ENCODE results near the gene GPR137. TPM values are rescaled to one million over a fixed set of nuclear protein-coding genes. Genes with fewer than 3 reads are reported as not detected.
A peak's percentile ranks its signal among the peaks of the same experiment; 100 is the strongest.

Gene GPR137
- total RNA-seq, 2 donors from 2014 or later = 40.6 to 41.4 TPM

- H3K4me3 Mint-ChIP-seq = peak overlapping the region; percentile 80
- peaks cover 14% of the 10 kb centered on the region for H3K4me1 Mint-ChIP-seq
- H3K9me3 Mint-ChIP-seq = no peaks in the 10 kb centered on the region
- peak overlapping the region; percentile 75 for H3K27ac Mint-ChIP-seq
- no peaks in the 10 kb centered on the region for H3K27me3 Mint-ChIP-seq
- ATAC-seq (replicated peaks) = no peak
- peaks cover 33% of the 10 kb centered on the region for H3K36me3 Mint-ChIP-seq (ENCODE audit: low read depth)
Observed at GRCh38 chr11:64283092-64283491, 2.6 kb upstream of the GPR137 start.

- Mint-ChIP-seq H3K9me3 (no peaks in the 10 kb centered on the region), H3K4me3 (peak within 1 kb of the TSS; percentile 80), H3K27me3 (no peaks in the 10 kb centered on the region), H3K4me1 (peaks cover 10% of the 10 kb centered on the region), H3K27ac (peak within 1 kb of the TSS; percentile 75), H3K36me3 (ENCODE audit: low read depth) (peaks cover 26% of the 10 kb centered on the region)
- peak; percentile 94 for ATAC-seq (replicated peaks)
Observed at GRCh38 chr11:64284048-64284961, 1.3 kb upstream of the GPR137 start, which contains the start of gene BAD. BAD (minus strand) TSS chr11:64284665; CDS start chr11:64284368, 297 bp downstream.

- peaks cover 9% of the 10 kb centered on the region for H3K4me1 Mint-ChIP-seq
- H3K4me3 Mint-ChIP-seq = peak overlapping the region; percentile 80
- peaks cover 4% of the 10 kb centered on the region for H3K27me3 Mint-ChIP-seq
- H3K27ac Mint-ChIP-seq = peak overlapping the region; percentile 90
- no peaks in the 10 kb centered on the region for H3K9me3 Mint-ChIP-seq
- peaks cover 23% of the 10 kb centered on the region for H3K36me3 Mint-ChIP-seq (ENCODE audit: low read depth)
- ATAC-seq (replicated peaks) = no peak
Observed at GRCh38 chr11:64285885-64286800, 495 bp downstream of the GPR137 start.

GRCh38 chr11:64286801-64287159, 1.1 kb downstream of the GPR137 start:
- H3K27me3 Mint-ChIP-seq = peaks cover 4% of the 10 kb centered on the region
- H3K4me1 Mint-ChIP-seq = peaks cover 5% of the 10 kb centered on the region
- ATAC-seq (replicated peaks) = no peak
- peak overlapping the region; percentile 90 for H3K27ac Mint-ChIP-seq
- peak overlapping the region; percentile 80 for H3K4me3 Mint-ChIP-seq
- H3K36me3 Mint-ChIP-seq (ENCODE audit: low read depth) = peaks cover 16% of the 10 kb centered on the region
- no peaks in the 10 kb centered on the region for H3K9me3 Mint-ChIP-seq

- no peak overlapping the region for H3K27ac Mint-ChIP-seq
- peaks cover 5% of the 10 kb centered on the region for H3K4me1 Mint-ChIP-seq
- peaks cover 4% of the 10 kb centered on the region for H3K27me3 Mint-ChIP-seq
- H3K9me3 Mint-ChIP-seq = no peaks in the 10 kb centered on the region
- no peak for ATAC-seq (replicated peaks)
- no peak overlapping the region for H3K4me3 Mint-ChIP-seq
- peaks cover 9% of the 10 kb centered on the region for H3K36me3 Mint-ChIP-seq (ENCODE audit: low read depth)
Observed at GRCh38 chr11:64287676-64288352, 2.2 kb downstream of the GPR137 start.

DNA sequence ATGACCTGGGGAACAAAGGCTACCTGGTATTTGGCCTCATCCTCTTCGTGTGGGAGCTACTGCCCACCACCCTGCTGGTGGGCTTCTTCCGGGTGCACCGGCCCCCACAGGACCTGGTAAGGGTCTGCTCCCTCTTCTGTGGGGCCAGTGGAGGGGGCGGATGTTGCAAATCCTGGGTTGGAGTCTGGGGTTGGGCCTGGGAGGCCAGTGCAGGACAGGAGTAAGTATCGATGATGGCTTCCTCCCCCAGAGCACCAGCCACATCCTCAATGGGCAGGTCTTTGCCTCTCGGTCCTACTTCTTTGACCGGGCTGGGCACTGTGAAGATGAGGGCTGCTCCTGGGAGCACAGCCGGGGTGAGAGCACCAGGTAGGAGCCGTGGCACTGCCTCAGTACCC, 2.7 kb downstream of the GPR137 start:
- no peak overlapping the region for H3K4me3 Mint-ChIP-seq
- no peak overlapping the region for H3K27ac Mint-ChIP-seq
- no peak for ATAC-seq (replicated peaks)
- H3K9me3 Mint-ChIP-seq = no peaks in the 10 kb centered on the region
- peaks cover 6% of the 10 kb centered on the region for H3K36me3 Mint-ChIP-seq (ENCODE audit: low read depth)
- peaks cover 5% of the 10 kb centered on the region for H3K4me1 Mint-ChIP-seq
- peaks cover 4% of the 10 kb centered on the region for H3K27me3 Mint-ChIP-seq

DNA sequence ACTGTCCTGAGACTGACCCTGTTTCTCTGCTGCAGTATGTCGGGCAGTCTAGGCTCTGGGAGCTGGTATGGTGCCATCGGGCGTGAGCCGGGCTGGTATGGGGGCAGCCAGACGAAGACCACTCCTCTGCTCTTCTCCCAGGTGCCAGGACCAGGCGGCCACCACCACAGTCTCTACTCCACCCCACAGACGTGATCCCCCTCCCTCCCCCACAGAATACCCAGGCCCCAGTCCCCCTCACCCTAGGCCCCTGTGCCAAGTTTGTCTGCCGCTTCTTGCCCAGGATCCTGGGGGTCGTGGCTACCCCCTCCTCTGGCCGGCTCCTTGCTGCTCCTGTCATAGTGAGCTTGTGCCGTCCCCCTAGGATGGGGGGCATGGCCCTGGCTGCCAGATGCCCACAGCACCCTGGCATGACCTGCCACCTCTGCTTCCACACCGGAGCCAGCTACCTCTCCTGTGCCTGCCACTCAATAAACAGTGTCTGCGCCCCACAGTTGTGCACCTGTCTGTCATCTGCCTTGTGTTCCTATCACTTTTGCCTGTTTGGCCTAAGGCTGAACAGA, 3.4 kb downstream of the GPR137 start:
- Mint-ChIP-seq H3K27ac (no peak overlapping the region), H3K4me3 (no peak overlapping the region), H3K36me3 (ENCODE audit: low read depth) (peaks cover 6% of the 10 kb centered on the region), H3K4me1 (peaks cover 5% of the 10 kb centered on the region), H3K9me3 (no peaks in the 10 kb centered on the region), H3K27me3 (peaks cover 4% of the 10 kb centered on the region)
- no peak for ATAC-seq (replicated peaks)

- H3K36me3 Mint-ChIP-seq (ENCODE audit: low read depth) = peaks cover 6% of the 10 kb centered on the region
- H3K4me3 Mint-ChIP-seq = peak overlapping the region; percentile 60
- no peaks in the 10 kb centered on the region for H3K9me3 Mint-ChIP-seq
- ATAC-seq (replicated peaks) = no peak
- H3K27ac Mint-ChIP-seq = no peak overlapping the region
- H3K27me3 Mint-ChIP-seq = peaks cover 16% of the 10 kb centered on the region
- peaks cover 5% of the 10 kb centered on the region for H3K4me1 Mint-ChIP-seq
Observed at GRCh38 chr11:64290352-64291261, 5.0 kb downstream of the GPR137 start.

DNA sequence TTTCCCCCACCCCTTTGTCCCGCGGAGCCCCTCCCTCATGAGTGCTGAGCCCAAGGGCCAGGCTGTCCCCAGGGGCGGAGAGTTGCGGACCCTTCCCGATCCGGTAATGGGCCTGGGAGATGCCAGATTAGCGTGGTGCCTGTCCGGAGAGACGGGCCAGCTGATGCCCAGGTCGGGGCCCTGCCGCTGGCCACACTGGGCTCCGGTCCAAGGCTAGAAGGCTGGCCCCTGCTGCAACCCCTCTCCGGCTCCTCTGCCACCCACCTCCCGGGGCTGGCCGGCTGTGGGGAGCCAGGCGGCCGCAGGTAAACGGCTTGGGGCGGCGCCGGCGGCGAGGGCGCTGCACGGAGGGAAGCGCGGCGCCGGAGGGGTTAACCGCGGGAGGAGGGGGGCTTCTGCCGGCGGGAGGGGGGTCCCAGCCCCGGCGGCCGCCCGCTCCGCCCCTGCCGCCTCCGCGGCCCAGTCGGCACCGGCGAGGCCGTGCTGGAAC, 5.7 kb downstream of the GPR137 start, which contains the start of gene KCNK4:
Gene KCNK4, plus strand, starts transcription at position 41 of the 490 bp plus-strand sequence. CDS start 1,717 bp downstream, outside the sequence.
- Mint-ChIP-seq H3K27me3 (peaks cover 22% of the 10 kb centered on the region), H3K4me1 (peaks cover 5% of the 10 kb centered on the region), H3K4me3 (peak within 1 kb of the TSS; percentile 60), H3K9me3 (no peaks in the 10 kb centered on the region), H3K27ac (no peak within 1 kb of the TSS), H3K36me3 (ENCODE audit: low read depth) (peaks cover 6% of the 10 kb centered on the region)
- no peak for ATAC-seq (replicated peaks)

- H3K4me1 Mint-ChIP-seq = no peaks in the 10 kb centered on the region
- peak; percentile 40 for ATAC-seq (replicated peaks)
- no peak overlapping the region for H3K27ac Mint-ChIP-seq
- peak overlapping the region; percentile 29 for H3K4me3 Mint-ChIP-seq
- no peaks in the 10 kb centered on the region for H3K9me3 Mint-ChIP-seq
- H3K36me3 Mint-ChIP-seq (ENCODE audit: low read depth) = peaks cover 6% of the 10 kb centered on the region
- H3K27me3 Mint-ChIP-seq = peaks cover 26% of the 10 kb centered on the region
Observed at GRCh38 chr11:64291752-64292459, 6.3 kb downstream of the GPR137 start.

DNA sequence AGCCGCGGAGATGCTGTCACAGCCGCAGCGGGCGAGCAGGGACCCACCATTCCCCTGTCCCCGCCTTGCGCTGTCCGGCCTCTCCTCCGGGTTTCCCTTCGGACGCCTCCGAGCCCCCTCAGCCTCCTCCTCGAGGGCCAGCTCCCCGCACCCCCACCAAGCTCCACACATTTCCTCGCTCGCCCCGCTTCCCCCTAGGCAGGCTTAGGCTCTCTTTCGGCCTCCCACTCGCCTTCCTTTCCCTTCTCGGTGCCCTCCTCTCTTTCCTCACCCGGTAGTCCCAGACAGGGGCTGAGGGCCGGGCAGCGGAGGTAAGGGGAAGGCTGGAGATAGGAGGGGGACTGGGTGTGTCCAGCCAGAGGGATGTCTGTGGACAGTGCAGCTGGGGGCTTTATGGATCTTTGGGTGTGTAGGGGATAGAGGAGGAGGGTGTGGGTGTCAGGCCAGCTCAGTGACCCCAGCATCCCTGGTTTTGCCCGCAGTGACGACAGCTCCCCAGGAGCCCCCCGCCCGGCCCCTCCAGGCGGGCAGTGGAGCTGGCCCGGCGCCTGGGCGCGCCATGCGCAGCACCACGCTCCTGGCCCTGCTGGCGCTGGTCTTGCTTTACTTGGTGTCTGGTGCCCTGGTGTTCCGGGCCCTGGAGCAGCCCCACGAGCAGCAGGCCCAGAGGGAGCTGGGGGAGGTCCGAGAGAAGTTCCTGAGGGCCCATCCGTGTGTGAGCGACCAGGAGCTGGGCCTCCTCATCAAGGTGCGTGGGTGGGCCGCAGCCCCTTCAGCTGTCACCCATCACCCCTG, 7.0 kb downstream of the GPR137 start:
- Mint-ChIP-seq H3K36me3 (ENCODE audit: low read depth) (peaks cover 6% of the 10 kb centered on the region), H3K27me3 (peaks cover 33% of the 10 kb centered on the region), H3K27ac (no peak overlapping the region), H3K4me1 (no peaks in the 10 kb centered on the region), H3K4me3 (peak overlapping the region; percentile 29), H3K9me3 (no peaks in the 10 kb centered on the region)
- ATAC-seq (replicated peaks) = peak; percentile 14

DNA sequence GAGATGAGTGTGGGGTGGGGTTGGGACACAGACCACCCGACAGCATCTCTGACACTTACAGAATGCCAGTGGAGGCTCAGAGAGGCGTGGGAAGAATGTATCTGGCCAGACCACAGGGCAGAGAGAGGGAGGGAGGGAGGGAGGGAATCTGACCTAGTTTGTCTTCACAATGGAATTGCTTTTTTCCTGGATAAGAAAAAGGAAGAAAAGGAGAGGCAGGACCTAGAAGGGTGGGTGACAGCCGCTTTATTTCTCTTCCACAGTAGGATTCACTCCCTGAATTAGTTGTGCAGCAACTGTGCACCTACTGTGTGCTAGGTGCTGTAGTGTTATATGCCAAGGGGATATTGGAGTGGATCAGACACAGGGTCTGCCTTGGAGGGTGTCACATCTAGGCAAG, 9.1 kb downstream of the GPR137 start:
- Mint-ChIP-seq H3K36me3 (ENCODE audit: low read depth) (peaks cover 6% of the 10 kb centered on the region), H3K4me3 (no peak overlapping the region), H3K4me1 (no peaks in the 10 kb centered on the region), H3K9me3 (no peaks in the 10 kb centered on the region), H3K27me3 (peaks cover 41% of the 10 kb centered on the region), H3K27ac (no peak overlapping the region)
- no peak for ATAC-seq (replicated peaks)
